Cardiac septum (tissue), 1 donor: Measurements from ENCODE around the gene SNRPA1. TPM values are rescaled to one million over a fixed set of nuclear protein-coding genes. Genes with fewer than 3 reads are reported as not detected.

Source experiments
- DNase-seq: peaks from one replicate; pipeline ENCODE4 v3.0.0-alpha.2; 2020; ENCODE audit warnings: low spot score
- intact Hi-C: fragments of 100-400 bp; cut with DNase I; formaldehyde crosslinking; loops from one replicate; pipeline ENCODE4 v1.14.0; 2022
- total RNA-seq: library from RNA; stranded (reverse); fragmentation: NEBNext Ultra II Directional; extraction: Animal tissue kit (Norgen Biotek cat#: 25700); gene quantifications from one replicate; pipeline ENCODE4 v1.2.1, GENCODE V29; 2021
- donor health status: DM: no; HTN: no; CAD: no.

SNRPA1 gene
- total RNA-seq, 1 donor from 2014 or later, result 26.0 TPM

GRCh38 chr15:101322016-101322695 is 27.1 kb upstream of the SNRPA1 start:
- no peak for DNase-seq
- intact Hi-C loops, result no loop called here

GRCh38 chr15:101320501-101321052 is 25.5 kb upstream of the SNRPA1 start:
- intact Hi-C loops, result no loop called here
- no peak for DNase-seq

GRCh38 chr15:101318839-101319238 is 23.8 kb upstream of the SNRPA1 start:
- intact Hi-C loops, result no loop called here
- DNase-seq, result no peak

- intact Hi-C loops, result no loop called here
- DNase-seq, result no peak
Observed at GRCh38 chr15:101318147-101318819, 23.2 kb upstream of the SNRPA1 start.

- DNase-seq, result no peak
- intact Hi-C loops, result no loop called here
Observed at GRCh38 chr15:101317336-101317872, 22.4 kb upstream of the SNRPA1 start.

GRCh38 chr15:101316529-101316928 is 21.5 kb upstream of the SNRPA1 start:
- no peak for DNase-seq
- intact Hi-C loops, result no loop called here

GRCh38 chr15:101315736-101316135 is 20.7 kb upstream of the SNRPA1 start:
- intact Hi-C loops, result no loop called here
- DNase-seq, result no peak

GRCh38 chr15:101314336-101315125 is 19.5 kb upstream of the SNRPA1 start:
- peak; percentile 58 for DNase-seq
- intact Hi-C loops, result no loop called here

- intact Hi-C loops, result no loop called here
- DNase-seq, result peak; percentile 76
Observed at GRCh38 chr15:101313041-101313761, 18.2 kb upstream of the SNRPA1 start.

GRCh38 chr15:101310508-101310907 is 15.5 kb upstream of the SNRPA1 start:
- intact Hi-C loops, result no loop called here
- peak; percentile 35 for DNase-seq

- DNase-seq, result peak; percentile 50
- intact Hi-C loops, result no loop called here
Observed at GRCh38 chr15:101310161-101310480, 15.1 kb upstream of the SNRPA1 start.

- intact Hi-C loops, result no loop called here
- peak; percentile 59 for DNase-seq
Observed at GRCh38 chr15:101309436-101310160, 14.6 kb upstream of the SNRPA1 start.

- intact Hi-C loops, result no loop called here
- DNase-seq, result peak; percentile 44
Observed at GRCh38 chr15:101308604-101309435, 13.8 kb upstream of the SNRPA1 start.

- no peak for DNase-seq
- intact Hi-C loops, result no loop called here
Observed at GRCh38 chr15:101307897-101308603, 13.0 kb upstream of the SNRPA1 start.

GRCh38 chr15:101307048-101307896 is 12.2 kb upstream of the SNRPA1 start:
- peak; percentile 57 for DNase-seq
- intact Hi-C loops, result no loop called here

- peak; percentile 66 for DNase-seq
- intact Hi-C loops, result no loop called here
Observed at GRCh38 chr15:101306341-101307047, 11.4 kb upstream of the SNRPA1 start.
